GM19467 (cell line): ENCODE measurements around the gene TMEM239.
"Not testable (repeated sequence)": the region's sequence is repeated elsewhere in the genome, so short reads cannot be mapped to it uniquely, and the experiment has no call there.

Source experiments
- ATAC-seq: cut with Tn5 transposase; IDR thresholded peaks from one replicate; pipeline ENCODE4 v1.9.1; 2021; ENCODE audit warnings: mild to moderate bottlenecking, moderate library complexity; ENCODE audit not compliant: unreplicated experiment

Gene TMEM239

DNA sequence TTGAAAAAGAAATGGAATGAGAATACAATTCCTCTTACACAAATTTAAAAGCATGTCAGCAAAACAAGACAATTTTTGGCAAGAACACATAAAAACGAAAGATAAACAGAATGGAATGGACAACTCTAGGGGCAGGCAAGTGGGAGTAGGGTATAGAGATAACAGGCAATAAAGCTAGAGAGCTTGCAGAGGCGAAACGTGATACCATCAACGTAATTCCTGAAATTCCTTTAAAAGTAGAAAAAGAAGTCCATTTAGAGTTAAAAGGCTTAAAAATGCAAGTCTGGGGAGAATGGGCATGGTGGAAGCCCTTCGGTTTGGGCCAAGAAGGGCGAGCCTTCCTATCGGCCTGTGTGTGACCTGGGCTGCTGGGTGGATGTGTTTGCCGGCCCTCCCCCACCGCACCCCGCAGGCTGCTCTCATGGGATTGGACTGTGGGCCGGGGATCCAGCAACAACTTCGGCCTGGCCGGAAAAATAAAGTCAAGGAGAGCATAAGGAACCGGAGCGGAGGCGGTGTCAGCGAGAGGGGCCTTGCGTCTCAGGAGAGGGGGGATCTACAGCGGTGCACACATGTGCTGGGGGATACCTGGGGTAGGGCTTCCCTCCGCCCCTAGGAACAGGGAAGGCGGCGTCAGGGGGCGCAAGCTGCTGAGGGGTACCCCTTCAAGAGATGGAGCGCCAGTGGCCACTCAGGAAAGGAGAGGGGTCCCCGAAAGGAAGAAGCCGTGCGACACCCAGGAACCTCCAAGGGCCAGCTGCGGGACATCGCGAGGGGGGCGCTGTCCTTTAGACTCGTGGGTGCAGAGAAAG lies 4.1 kb downstream of the TMEM239 start:
- ATAC-seq = no peak

DNA sequence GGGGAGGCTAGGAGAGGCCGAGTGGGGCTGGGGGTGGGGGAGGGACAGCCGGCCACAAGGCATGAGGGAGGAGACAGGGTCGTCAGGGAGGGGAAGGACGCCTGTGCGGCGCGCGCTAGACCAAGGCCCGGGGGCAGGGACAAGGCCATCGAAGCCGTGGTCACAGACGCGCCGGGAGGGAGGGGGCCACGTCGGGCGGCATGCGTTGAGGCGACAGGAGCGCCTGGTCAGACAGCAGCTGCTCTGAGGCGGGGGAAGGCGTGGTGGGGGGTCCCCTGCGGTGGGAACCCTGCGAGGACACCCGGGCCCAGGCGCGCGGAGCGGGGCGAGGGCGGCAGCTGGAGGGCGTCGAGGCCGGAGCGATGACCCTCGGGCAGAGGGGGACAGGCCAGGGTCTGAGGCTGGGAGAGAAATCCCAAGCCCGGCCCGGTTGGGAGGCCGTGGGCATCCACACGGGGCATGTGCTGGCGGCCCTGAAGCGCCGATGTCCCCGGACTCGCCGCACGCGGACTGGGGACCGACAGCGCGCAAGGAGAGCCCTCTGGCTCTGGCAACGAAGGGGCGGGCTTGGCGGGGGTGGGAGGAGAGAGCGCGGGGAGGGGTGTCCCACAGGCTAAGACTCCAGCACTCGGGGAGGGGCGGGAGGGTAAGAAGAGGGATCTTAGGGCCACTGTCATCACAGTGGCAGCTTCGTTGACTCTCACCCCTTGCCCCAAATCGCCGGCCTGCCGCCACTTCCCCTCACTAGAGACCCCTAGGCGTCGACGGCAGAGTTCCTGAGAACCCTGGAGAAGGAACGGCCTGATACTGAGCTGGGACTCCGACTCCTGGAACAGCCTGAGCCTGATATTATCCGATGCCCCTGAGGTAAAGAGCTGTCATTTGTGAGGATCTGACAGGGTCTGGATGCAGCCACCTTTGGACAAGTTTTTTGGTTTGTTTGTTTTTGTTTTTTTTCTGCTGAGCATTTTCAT lies 5.0 kb downstream of the TMEM239 start:
- ATAC-seq = no peak

DNA sequence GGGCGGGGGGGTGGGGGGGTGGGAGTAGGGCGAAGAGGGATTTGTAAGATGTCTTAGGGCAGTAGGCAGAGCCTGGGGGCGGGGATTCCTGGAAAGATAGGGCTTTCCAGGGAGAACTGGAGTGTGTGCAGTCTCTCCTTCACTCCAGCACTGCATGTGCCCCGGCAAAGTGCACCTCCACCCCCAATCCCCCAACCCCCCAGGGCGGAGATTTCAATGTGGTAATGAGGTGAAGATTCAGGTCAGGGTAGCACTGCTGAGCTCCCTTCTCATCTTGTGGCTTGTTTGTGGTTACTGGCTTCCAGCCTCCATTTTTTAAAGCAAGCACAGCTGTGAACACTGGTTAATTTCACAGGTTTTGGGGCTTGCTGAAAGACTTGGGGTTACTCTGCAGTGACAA lies 5.9 kb downstream of the TMEM239 start:
- ATAC-seq = no peak

DNA sequence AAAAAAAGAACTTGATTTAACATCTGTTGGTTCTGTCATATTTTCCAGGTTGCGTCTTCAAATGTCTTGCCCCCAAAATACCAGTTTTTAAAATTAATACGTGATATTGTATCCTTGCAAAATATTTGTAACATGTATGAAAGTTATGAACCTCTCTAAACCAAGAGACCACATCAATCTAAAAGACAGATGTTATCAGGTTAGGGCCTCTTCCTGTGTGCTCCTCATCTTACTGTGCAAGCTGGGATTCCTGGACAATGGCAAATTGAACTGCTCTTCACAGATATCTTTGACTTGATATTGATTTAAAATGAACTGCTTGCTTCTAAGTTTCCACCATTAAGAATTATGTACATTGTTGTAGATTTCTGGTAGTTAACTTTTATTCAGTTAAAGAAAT lies 9.6 kb downstream of the TMEM239 start:
- no peak for ATAC-seq

DNA sequence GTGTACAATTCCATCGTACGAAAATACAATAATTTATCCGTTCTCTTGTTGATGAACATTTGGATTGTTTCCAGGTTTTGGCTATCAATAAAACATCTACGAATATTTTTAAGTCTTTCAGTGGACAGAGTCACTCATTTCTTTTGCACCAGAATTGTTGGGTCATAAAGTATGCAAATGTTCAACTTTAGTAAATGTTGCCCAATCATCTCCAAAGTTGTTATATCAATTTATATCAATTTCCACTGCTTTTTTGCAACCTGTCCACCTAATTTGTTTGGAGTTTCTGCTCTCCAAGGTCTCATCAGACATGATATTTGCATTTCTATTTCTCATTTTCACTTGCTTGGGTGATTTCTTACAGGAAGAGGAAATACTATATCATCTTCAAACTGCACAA lies 10.5 kb downstream of the TMEM239 start:
- no peak for ATAC-seq

DNA sequence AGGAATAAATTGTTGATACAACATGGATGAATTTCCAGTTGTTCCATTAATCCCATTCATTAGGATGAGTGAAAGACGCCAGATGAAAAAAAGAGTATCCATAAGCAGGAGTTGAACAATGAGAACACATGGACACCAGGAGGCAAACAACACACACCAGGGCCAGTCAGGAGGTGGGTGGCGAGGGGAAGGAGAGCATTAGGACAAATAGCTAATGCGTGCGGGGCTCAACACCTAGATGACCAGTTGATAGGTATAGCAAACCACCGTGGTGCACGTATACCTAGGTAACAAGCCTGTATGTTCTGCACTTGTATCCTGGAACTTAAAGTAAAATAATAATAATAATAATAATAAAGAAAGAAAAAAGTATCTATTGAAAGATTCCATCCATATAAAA lies 13.2 kb downstream of the TMEM239 start:
- no peak for ATAC-seq

DNA sequence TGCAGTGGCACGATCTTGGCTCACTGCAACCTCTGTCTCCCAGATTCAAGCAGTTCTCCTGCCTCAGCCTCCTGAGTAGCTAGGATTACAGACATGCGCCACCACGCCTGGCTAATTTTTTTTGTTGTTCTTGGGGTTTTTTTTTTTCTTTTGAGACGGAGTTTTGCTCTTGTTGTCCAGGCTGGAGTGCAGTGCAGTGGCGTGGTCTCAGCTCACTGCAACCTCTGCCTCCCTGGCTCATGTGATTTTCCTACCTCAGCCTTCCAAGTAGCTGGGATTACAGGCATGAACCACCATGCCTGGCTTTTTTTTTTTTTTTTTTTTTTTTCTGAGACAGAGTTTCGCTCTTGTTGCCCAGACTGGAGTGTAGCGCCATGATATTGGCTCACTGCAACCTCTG lies 15.0 kb downstream of the TMEM239 start:
- ATAC-seq = not testable (repeated sequence)

DNA sequence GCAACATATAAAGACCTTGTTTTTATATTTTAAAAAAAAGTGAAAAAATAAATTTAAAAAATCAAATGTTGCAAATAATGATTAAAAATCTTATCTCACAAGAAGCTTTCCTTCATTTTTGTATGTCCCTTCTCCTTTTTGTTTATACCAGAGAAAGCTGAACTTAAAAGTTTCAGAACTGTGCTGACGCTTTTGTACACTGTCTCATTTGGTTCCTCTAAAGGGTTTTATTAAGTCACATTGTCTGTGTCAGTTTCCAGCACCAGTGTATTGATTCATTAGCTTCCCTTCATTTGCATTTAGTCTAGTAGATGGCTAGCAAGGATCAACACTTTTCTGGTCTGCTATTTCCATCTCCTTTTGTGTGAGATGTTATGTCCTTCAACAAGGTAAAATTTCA lies 17.6 kb downstream of the TMEM239 start:
- no peak for ATAC-seq

DNA sequence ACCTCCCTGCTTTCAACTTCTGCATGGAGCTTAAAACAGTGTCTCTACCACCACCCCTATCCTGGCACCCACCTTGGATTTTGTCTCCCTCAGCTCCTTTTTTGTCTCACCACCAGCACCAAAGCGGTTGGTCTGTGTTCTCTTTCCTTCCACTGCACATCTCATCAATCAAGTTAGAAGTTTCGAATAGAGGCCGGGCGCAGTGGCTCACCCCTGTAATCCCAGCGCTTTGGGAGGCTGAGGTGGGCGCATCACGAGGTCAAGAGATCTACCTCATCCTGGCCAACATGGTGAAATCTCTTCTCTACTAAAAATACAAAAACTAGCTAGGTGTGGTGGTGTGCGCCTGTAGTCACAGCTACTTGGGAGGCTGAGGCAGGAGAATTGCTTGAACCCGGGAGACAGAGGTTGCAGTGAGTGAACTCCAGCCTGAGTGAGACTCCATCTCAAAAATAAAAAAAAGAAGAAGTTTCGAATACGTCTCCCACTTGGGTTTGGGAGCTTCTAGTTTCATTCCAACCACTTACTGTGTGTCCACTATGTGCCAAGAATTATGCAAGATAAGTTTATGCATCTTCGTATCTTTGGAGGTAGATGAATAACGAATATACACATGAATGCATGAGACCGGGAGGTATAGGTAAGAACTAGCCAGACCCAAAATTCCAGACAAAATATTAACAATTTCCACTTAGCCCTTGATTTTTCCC lies 18.4 kb downstream of the TMEM239 start:
- no peak for ATAC-seq

DNA sequence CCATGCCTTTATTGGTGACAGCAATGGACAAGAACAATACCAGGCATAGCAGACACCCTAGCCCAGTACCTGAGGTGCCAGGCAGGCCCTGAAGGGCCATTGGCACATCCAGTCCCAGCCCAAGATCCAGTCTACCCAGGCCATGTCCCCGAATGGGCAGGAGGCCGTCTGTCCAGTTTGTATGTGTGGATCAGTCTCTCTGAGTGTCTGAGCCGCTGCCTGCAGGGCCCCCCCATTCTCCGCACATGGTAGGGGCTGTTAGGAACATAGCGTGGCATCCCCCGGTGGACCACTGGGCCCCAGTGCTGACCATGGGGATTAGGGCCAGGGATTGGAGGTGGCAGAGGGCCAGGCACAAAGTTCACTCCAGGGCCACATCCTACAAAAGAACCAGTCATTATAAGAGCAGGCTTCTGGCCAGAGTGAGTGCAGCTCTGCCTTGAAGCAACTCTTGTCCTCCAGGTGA lies 19.2 kb downstream of the TMEM239 start:
- no peak for ATAC-seq

DNA sequence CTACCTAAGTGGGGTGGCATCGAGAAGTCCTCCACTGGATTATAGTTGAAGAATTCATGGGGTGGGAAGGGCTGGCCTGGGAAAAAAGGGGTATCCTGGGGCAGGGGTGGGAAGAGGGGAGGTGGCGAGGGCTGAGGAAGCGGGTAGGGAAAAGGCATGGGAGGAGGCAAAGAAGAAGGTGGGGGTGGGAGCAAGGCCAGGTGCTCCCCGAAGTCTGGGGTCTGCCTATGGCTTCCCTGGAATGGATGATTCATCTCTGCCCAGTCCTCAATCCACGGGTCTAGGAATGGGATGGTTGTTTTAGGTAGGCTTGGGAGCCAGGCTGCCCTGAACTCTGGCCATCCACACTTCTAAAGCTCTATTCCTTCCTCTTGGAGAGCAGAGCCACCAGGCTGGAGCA lies 19.9 kb downstream of the TMEM239 start:
- ATAC-seq = no peak

DNA sequence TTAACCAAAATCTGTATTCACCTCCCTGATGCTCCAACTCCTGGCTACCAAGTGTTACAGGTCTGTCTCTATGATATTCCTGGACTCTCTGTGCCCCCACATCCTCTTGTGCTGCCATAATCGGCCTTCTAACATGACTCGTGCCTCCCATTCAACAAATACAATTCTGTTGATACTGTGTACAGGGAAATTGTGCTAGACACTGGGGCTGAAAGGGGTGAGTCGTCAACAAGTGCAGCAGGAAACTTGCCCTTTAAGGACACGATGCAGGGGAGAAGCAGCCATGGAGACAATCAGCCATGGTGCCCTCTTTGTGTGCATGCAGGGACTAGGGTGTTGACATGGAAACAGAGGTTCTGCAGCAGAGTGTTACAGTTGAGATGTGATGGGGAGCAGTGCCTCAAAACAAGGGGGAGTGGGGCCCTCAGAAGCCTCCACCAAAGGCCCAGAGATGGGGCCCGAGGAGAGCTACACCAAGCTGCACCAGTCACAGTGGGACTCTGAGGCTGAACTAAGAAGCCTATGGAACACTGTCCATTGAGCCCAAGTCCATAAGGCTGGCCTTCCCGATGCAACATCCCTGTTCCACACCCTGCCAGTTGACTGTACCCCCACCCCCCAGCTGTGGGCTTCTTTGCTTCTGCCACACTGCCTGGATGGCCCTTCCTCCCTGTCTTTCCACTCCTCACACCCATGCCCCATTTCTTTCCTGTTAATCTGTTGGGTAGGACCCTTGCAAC lies 21.2 kb downstream of the TMEM239 start:
- no peak for ATAC-seq

DNA sequence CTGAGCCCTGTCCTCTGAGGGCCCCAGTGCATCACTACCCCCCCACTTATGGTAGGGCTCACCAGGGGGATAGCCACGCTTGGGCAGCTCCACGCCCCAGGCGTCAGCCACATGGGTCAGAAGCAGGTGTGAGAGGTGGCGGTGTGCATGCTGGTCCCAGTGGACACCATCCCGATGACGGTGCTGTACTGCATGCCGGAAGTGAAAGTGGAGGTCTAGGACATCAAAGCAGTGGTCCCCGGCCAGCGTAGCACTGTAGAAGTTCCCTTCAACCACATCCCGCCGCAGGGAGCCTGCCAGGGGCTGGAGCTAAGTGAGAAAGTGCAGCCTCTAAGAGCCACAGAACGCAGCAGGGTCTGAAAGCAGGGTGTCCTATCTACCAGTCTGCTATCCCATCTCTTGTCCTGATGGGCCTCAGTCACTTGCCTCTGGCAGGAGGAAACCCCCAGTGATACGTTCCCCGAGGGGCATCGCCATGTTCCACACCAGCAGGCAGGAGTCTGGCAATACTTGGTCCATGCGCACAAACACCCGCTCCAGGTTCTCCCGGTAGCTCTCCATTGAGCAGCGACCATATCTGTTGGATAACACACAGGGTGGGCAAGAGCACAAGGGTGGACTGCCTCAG lies 22.1 kb downstream of the TMEM239 start:
- ATAC-seq = no peak

DNA sequence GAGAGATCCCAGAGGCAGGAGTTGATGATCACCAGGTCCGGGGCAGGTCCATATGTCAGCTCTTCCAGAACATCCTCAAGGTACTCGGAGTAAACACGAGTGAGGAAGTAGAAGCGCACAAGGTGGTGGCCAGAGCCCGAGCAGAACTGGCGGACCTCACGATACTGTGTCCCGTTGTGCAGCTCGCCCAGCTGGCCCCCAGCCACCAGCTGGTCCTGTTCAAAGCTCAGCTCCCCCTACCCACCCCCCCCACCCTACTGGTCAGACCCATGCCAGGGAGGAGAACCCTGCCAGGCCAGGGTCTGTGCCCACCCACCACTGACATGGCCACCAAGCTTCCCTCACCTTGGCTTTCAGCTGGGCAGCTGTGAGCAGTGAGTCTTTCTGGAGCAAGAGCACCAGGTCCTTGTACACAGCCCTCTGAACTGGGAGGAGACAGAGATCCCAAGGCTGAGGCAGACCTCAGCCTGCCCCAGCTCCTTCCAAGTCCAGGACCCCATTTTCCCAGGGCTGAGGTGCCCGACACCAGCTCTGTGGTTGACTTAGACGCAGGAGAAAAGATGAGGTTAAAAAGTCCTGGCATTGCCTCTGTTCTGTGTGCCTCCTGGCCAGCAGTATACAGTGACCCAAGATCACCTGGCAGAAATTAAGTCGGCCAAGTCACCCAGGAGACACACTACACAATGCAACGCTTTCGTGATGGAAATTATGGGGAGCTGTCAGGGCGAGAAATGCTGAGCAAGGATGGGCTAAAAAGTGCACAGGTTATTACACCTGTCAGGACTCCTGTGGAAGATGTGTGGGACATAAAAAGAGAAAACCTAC lies 22.9 kb downstream of the TMEM239 start:
- no peak for ATAC-seq

DNA sequence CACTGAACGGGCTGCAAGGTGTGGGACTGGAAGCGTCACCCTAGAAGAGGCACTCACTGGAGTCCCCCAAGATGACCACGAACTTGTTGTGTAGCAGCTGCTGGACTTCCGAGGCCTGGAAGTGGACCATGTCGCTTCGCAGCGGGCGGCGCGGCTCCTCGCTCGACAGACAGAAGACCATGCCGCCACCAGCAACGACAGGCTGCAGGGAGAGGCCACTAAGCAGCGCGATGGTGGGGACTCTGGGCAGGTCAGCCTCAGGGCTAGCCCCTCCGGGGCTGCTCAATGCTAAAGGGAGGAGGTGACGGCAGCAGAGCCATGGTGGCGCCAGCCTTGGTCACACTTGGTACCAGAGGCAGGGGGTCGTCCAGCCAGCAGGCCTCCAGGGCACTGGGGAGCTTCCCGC lies 23.6 kb downstream of the TMEM239 start:
- no peak for ATAC-seq

DNA sequence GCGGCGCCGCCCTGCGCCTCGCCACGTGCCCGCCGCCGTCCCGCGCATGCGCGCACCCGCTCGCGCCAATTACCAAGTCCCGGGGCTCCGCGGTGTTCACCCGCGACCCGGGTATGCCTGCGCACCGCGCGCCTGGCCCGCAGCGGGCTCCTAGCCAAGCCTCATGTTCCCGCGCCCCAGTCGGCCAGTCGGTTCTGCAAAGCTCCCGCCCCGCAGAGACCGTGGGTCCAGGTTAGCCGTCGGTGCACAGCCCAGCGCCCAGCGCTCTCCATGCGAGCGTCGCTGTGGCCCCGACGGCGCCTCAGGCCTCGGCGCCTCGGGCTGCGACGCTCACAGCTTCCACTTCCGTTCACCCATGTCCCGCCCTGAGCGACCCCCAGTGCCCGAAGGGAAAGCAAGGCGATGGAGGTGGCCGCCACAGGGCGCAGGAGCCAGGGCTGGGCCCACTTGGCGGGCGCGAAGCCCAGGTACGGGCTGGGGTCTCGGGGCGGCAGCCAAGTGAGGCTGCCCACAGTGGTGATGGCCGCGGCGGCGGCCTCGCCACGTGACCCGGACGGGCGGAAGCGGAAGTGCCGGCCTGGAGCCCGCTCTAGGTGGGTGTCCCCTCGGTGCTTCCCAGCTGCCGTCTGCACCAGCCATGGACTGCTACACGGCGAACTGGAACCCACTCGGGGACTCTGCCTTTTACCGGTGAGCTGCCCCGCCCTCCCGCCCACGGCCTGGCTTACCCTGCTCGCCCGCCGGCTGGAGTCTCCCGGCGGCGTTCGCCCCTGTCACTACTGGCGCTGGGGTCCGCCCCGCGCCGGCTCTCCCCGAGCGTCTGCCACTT lies 24.2 kb downstream of the TMEM239 start, which contains the start of the genes PCED1A and VPS16:
Gene PCED1A (minus strand): TSS at position 518 of the 829 bp plus-strand sequence. CDS start 743 bp downstream, outside the sequence.
Gene VPS16 (plus strand): TSS at position 608 of the 829 bp plus-strand sequence. CDS start 30 bp downstream, at position 638.
- peak; percentile 90 for ATAC-seq

DNA sequence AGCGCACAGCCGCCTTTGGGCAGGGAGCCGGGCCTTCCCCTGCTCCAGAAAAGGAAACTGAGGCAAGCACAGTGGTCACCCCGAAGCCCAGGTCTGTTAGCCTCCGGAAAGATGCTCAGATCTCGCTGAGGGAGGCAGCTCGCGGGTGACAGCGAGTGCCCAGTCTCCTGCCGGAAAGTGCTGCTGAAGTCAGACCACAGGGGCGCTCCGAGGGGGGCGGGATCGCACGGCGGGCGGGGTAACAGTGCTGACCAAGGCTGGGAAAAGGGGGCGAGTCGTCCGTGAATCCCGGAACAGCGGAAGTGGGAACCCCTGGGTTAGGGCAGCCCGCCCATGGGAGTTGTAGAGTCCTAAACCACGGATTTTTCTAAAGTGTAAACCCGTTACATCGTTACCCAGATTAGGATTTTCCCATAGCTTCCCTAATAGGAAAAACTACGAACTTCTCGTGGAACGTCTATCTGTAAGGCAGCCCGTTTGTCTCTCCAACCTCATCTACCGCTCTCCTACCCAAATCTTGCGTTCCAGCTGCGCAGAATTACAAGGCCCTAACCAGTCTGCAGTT lies 24.9 kb downstream of the TMEM239 start:
- peak; percentile 24 for ATAC-seq

DNA sequence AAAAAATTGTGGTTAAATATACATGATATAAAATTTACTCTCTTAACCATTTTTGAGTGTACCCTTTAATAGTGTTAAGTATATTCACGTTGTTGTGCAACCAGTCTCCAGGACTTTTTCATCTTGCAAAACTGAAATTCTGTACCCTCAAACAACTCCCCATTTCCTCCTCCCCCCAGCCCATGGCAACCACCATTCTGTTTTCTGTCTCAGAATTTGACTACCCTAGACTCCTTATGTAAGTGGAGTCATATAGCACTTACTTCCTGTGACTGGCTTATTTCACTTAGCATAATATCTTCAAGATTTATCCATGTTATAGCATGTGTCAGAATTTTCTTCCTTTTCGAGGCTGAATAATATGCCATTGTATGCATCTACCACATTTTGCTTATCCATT lies 29.4 kb downstream of the TMEM239 start:
- no peak for ATAC-seq
